K562 (cell line): ENCODE measurements around the gene MIXL1. TPM values are rescaled to one million over a fixed set of nuclear protein-coding genes. Genes with fewer than 3 reads are reported as not detected.

ENCODE experiments used
- ELK1 ChIP-seq: sonication (generic); formaldehyde crosslinking; IDR thresholded peaks from 2 replicates; pipeline ENCODE4 v1.8.1; 2022; ENCODE audit warnings: missing genetic modification reagents
- ETS1 ChIP-seq: conservative IDR thresholded peaks from 2 replicates; pipeline ENCODE4 v1.6.1; 2011; ENCODE audit warnings: low read depth, mild to moderate bottlenecking, low read length; ENCODE audit not compliant: control insufficient read depth
- HDAC2 ChIP-seq: fragments of 450-650 bp; IDR thresholded peaks from 2 replicates; pipeline ENCODE4 v1.6.1; 2016; ENCODE audit warnings: mild to moderate bottlenecking
- HDAC8 ChIP-seq: fragments of 450-650 bp; IDR thresholded peaks from 2 replicates; pipeline ENCODE4 v1.6.1; 2016; ENCODE audit warnings: mild to moderate bottlenecking, missing genetic modification characterization, moderate library complexity, missing compliant biosample characterization
- NR2F6 ChIP-seq: fragments of 450-650 bp; formaldehyde crosslinking; IDR thresholded peaks from 2 replicates; pipeline ENCODE4 v1.4.0; 2020; ENCODE audit warnings: mild to moderate bottlenecking
- PRPF4 ChIP-seq: fragments of 200-400 bp; formaldehyde crosslinking; IDR thresholded peaks from one replicate; pipeline ENCODE4 v1.6.1; 2017; ENCODE audit warnings: low read length, low read depth, mild to moderate bottlenecking; ENCODE audit not compliant: insufficient read depth, poor library complexity, severe bottlenecking
- RB1 ChIP-seq: fragments of 450-650 bp; IDR thresholded peaks from 2 replicates; pipeline ENCODE4 v1.6.1; 2017; ENCODE audit warnings: low read depth, mild to moderate bottlenecking
- RFX5 ChIP-seq: IDR thresholded peaks from 2 replicates; pipeline ENCODE4 v1.6.1; 2011; ENCODE audit warnings: low read depth, mild to moderate bottlenecking, improper control_type of control experiment, low read length
- SAFB2 ChIP-seq: fragments of 200-400 bp; formaldehyde crosslinking; IDR thresholded peaks from 2 replicates; pipeline ENCODE4 v1.6.1; 2018; ENCODE audit warnings: borderline replicate concordance, low read length, low read depth, moderate library complexity; ENCODE audit not compliant: severe bottlenecking
- SIX5 ChIP-seq, 2 experiments: IDR thresholded peaks; 2 replicates each; pipeline ENCODE4 v1.6.1; 2011; ENCODE audit warnings: low read length in 2 of 2, borderline replicate concordance in 1 of 2, low read depth in 1 of 2, mild to moderate bottlenecking in 1 of 2, moderate library complexity in 1 of 2; ENCODE audit not compliant: insufficient read depth in 1 of 2
- TCF3 ChIP-seq: sonication (generic); formaldehyde crosslinking; IDR thresholded peaks from 2 replicates; pipeline ENCODE4 v1.4.0; 2020; ENCODE audit warnings: mild to moderate bottlenecking, missing genetic modification reagents
- ZKSCAN3 ChIP-seq: fragments of 250-450 bp; sonication (Bioruptor Pico); IDR thresholded peaks from 2 replicates; pipeline ENCODE4 v1.4.0; 2020
- polyA plus RNA-seq, 8 experiments: library from polyadenylated mRNA; depleted of rRNA in 4 of 8; stranded (reverse) in 5 of 8; unstranded in 3 of 8; fragments of >200 nt; fragmentation: Nextera tagmentation in 2 of 8; fragmentation: Illumina TruSeq in 1 of 8; extraction: Ambion mirVana in 2 of 8; extraction: Trizol in 1 of 8; gene quantifications; 2 replicates each; pipeline versions ENCODE4 v1.2.1 to v1.2.3, GENCODE V29; 2011 to 2014; ENCODE audit warnings: inconsistent platforms in 1 of 8, missing spikeins in 1 of 8
- total RNA-seq, 7 experiments: library from RNA; depleted of rRNA in 6 of 7; stranded (reverse); fragments of >200 nt in 6 of 7; fragmentation: Illumina TruSeq in 2 of 7; extraction: Trizol in 2 of 7; gene quantifications; 2 replicates each; pipeline versions ENCODE4 v1.2.1 to v1.2.3, GENCODE V29; 2011 to 2021; ENCODE audit warnings: low replicate concordance in 1 of 7
- TF ChIP-seq, protein P1 (sequence below): fragments of 200-600 bp; sonication (generic); IDR thresholded peaks from one replicate; pipeline ENCODE4 v1.6.1; 2012; ENCODE audit warnings: mild to moderate bottlenecking, low read depth, low read length, inconsistent platforms

MIXL1 gene
- total and polyA plus RNA-seq, 9 of the 15 experiments (the other 6 are each of a cell fraction or from before 2014, with no cell fraction given) = not detected

DNA sequence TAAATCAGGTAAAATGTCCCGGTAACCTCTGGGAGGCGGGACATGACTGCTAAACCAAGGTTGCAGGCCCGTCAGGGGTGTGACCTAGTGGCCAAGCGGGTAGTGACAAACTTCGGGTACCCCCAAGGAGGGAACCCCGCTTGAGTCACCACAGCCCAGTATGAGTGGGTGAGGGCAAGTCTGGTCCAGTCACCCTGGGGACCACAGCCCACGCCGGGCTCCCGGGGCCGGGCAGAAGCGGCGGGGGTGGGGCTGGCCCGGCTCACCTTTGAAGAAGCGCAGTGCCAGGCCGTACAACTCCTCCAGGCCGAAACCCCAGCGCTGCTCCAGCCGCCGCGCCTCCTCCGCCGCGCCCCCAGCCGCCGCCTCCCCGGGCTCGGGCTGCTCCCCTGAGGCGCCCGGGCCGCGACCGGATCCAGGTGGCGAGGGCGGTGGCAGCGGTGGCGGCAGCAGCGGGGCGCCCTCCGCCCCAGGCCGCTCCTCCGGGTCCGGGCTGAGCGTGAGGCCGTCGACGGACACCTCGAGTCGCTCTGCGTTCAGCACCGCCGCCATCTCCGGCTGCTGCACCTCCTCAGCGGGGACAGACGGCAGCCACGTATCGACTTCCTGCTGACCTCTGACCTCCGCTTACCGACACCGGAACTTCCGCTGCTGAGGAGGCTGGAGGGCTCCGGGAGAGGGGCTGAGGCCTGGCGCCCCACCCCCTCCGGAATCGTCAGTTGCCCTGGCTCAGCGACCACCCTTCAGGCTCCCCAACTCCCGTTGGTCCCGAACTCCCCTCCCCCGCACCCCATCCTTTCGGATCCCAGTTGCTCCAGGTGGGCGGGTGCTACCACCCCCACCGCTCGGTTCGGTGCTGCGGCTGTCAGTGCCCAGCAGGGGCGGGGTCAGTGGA lies 37.1 kb upstream of the MIXL1 start, which contains the start of gene ACBD3 (continued):
- TF ChIP-seq, protein P1, sequence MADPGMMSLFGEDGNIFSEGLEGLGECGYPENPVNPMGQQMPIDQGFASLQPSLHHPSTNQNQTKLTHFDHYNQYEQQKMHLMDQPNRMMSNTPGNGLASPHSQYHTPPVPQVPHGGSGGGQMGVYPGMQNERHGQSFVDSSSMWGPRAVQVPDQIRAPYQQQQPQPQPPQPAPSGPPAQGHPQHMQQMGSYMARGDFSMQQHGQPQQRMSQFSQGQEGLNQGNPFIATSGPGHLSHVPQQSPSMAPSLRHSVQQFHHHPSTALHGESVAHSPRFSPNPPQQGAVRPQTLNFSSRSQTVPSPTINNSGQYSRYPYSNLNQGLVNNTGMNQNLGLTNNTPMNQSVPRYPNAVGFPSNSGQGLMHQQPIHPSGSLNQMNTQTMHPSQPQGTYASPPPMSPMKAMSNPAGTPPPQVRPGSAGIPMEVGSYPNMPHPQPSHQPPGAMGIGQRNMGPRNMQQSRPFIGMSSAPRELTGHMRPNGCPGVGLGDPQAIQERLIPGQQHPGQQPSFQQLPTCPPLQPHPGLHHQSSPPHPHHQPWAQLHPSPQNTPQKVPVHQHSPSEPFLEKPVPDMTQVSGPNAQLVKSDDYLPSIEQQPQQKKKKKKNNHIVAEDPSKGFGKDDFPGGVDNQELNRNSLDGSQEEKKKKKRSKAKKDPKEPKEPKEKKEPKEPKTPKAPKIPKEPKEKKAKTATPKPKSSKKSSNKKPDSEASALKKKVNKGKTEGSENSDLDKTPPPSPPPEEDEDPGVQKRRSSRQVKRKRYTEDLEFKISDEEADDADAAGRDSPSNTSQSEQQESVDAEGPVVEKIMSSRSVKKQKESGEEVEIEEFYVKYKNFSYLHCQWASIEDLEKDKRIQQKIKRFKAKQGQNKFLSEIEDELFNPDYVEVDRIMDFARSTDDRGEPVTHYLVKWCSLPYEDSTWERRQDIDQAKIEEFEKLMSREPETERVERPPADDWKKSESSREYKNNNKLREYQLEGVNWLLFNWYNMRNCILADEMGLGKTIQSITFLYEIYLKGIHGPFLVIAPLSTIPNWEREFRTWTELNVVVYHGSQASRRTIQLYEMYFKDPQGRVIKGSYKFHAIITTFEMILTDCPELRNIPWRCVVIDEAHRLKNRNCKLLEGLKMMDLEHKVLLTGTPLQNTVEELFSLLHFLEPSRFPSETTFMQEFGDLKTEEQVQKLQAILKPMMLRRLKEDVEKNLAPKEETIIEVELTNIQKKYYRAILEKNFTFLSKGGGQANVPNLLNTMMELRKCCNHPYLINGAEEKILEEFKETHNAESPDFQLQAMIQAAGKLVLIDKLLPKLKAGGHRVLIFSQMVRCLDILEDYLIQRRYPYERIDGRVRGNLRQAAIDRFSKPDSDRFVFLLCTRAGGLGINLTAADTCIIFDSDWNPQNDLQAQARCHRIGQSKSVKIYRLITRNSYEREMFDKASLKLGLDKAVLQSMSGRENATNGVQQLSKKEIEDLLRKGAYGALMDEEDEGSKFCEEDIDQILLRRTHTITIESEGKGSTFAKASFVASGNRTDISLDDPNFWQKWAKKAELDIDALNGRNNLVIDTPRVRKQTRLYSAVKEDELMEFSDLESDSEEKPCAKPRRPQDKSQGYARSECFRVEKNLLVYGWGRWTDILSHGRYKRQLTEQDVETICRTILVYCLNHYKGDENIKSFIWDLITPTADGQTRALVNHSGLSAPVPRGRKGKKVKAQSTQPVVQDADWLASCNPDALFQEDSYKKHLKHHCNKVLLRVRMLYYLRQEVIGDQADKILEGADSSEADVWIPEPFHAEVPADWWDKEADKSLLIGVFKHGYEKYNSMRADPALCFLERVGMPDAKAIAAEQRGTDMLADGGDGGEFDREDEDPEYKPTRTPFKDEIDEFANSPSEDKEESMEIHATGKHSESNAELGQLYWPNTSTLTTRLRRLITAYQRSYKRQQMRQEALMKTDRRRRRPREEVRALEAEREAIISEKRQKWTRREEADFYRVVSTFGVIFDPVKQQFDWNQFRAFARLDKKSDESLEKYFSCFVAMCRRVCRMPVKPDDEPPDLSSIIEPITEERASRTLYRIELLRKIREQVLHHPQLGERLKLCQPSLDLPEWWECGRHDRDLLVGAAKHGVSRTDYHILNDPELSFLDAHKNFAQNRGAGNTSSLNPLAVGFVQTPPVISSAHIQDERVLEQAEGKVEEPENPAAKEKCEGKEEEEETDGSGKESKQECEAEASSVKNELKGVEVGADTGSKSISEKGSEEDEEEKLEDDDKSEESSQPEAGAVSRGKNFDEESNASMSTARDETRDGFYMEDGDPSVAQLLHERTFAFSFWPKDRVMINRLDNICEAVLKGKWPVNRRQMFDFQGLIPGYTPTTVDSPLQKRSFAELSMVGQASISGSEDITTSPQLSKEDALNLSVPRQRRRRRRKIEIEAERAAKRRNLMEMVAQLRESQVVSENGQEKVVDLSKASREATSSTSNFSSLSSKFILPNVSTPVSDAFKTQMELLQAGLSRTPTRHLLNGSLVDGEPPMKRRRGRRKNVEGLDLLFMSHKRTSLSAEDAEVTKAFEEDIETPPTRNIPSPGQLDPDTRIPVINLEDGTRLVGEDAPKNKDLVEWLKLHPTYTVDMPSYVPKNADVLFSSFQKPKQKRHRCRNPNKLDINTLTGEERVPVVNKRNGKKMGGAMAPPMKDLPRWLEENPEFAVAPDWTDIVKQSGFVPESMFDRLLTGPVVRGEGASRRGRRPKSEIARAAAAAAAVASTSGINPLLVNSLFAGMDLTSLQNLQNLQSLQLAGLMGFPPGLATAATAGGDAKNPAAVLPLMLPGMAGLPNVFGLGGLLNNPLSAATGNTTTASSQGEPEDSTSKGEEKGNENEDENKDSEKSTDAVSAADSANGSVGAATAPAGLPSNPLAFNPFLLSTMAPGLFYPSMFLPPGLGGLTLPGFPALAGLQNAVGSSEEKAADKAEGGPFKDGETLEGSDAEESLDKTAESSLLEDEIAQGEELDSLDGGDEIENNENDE = no peak
- peak in 1 of 2 experiments; percentile 14; a peak in 1 of 4 replicates for TF ChIP-seq SIX5 (IDR thresholded peaks at IDR 0.05; ENCODE audit: borderline replicate concordance in 1 of 2, insufficient read depth in 1 of 2, low read depth in 1 of 2, low read length in 2 of 2)
- TF ChIP-seq ETS1 = peak; percentile 84
- peak; percentile 89 for TF ChIP-seq RB1
- TF ChIP-seq HDAC8 (tag) = no peak
- no peak for TF ChIP-seq RFX5
- TF ChIP-seq NR2F6 (CRISPR knock-in tag) = peak; percentile 89; the same call in 1 of the 2 replicates
- TF ChIP-seq HDAC2 = peak; percentile 91
- no peak for TF ChIP-seq ZKSCAN3
- no peak for TF ChIP-seq SAFB2
- no peak for TF ChIP-seq ELK1 (CRISPR knock-in tag)
- TF ChIP-seq TCF3 = peak; percentile 28; the same call in 1 of the 2 replicates
- no peak for TF ChIP-seq PRPF4
